GM12891 (cell line): ENCODE results near the gene ICA1.

Source experiments
- PAX5 ChIP-seq: IDR thresholded peaks from 2 replicates; pipeline ENCODE4 v1.6.1; 2011; ENCODE audit warnings: low read length, moderate library complexity, mild to moderate bottlenecking; ENCODE audit not compliant: insufficient read depth, severe bottlenecking
- POLR2A ChIP-seq: IDR thresholded peaks from 2 replicates; pipeline ENCODE4 v1.6.1; 2011; ENCODE audit warnings: low read depth, low read length, control low read depth
- POLR2AphosphoS5 ChIP-seq: IDR thresholded peaks from 2 replicates; pipeline ENCODE4 v1.6.1; 2011; ENCODE audit warnings: low read depth, low read length, control low read depth
- POU2F2 ChIP-seq: IDR thresholded peaks from 2 replicates; pipeline ENCODE4 v1.6.1; 2011; ENCODE audit warnings: low read depth, mild to moderate bottlenecking, control low read depth, low read length, moderate library complexity
- SPI1 ChIP-seq: IDR thresholded peaks from 2 replicates; pipeline ENCODE4 v1.6.1; 2011; ENCODE audit warnings: low read depth, low read length, control low read depth
- TAF1 ChIP-seq: IDR thresholded peaks from 2 replicates; pipeline ENCODE4 v1.6.1; 2011; ENCODE audit warnings: low read depth, low read length, control low read depth

DNA sequence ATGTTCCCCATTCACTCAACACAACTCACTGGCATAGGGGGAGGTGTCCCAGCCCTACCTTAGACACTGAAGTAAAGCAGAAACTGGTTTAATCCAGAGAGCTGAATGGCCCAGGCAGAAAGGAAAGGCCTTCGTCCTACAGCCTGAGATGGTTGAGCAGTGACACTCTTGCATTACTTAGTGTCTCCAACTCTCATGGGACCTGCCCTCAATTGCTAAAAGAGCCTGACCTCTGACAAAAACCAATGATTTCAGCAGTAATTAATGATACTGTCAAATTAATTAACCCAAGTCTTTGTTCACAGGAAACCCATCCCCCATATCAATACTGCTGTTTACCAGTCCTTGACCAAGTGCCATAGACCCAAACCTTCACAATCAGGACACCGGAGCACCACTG, 48.6 kb downstream of the ICA1 start:
- TF ChIP-seq POLR2A (no peak), TAF1 (no peak), SPI1 (no peak), POLR2AphosphoS5 (no peak), POU2F2 (no peak), PAX5 (no peak)
